Measurements from ENCODE around the gene PACSIN2.

- TF ChIP-seq FOXK2 (IDR thresholded peaks at IDR 0.05) (no peak), ZNF549 (CRISPR knock-in tag; IDR thresholded peaks at IDR 0.05) (no peak), DR1 (CRISPR knock-in tag; IDR thresholded peaks at IDR 0.05) (no peak), NFKB2 (CRISPR knock-in tag; IDR thresholded peaks at IDR 0.05; ENCODE audit: borderline replicate concordance) (no peak), NFYB (CRISPR knock-in tag; IDR thresholded peaks at IDR 0.05) (no peak), ZNF687 (CRISPR knock-in tag; IDR thresholded peaks at IDR 0.05) (no peak), YY1 (IDR thresholded peaks at IDR 0.05; ENCODE audit: insufficient read depth, insufficient replicate concordance, low read depth, low read length) (no peak), CTCF (CRISPR knock-in tag; IDR thresholded peaks at IDR 0.05) (0 out of 2 replicates have a peak, but pooled peaks have one; percentile 2), TIGD3 (CRISPR knock-in tag; IDR thresholded peaks at IDR 0.05; ENCODE audit: borderline replicate concordance) (no peak), ZNF431 (CRISPR knock-in tag; IDR thresholded peaks at IDR 0.05; ENCODE audit: borderline replicate concordance, low read depth) (no peak), MZF1 (CRISPR knock-in tag; IDR thresholded peaks at IDR 0.05; ENCODE audit: borderline replicate concordance) (no peak)
Measured at GRCh38 chr22:42992886-42993479, 22.0 kb downstream of the PACSIN2 start.
